ENCODE results near the gene PFN1.

DNA sequence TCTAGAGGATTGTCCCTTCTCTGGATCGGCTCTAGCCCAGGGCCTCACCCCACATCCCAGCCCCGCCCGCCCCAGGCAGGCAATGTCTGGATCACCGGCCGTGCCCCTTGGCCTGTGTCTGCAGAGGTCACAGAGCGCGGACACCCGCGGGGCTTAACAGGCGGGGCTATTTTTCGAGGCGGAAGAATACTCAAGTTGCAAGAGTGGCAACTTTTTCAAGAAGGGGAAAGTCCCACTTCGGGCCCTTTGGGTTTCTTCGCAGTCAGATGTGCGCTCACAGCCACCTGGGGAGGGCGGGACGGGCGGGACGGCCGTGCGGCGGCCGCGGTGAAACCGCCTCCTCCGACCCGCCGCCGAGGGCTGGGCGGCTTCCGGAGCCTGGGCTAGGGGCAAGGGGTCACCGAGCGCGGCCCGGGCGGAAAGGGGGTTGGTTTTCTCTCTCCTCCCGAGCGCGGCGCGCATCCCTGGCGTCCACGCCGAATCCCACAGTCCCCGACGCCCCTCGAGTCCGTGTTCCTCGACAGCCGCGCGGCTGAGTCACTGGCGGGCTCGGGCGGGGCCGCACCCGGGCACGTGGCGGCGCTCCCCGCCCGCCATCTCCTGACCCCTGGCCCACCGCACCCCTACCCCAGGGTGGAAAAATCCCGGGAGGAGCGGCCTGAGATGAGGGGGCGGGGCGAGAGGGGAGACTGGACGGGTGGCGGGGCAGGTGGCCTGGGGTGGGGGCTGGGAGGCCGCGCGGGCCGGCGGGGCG, 1.2 kb upstream of the PFN1 start:
- TF ChIP-seq, protein P1, sequence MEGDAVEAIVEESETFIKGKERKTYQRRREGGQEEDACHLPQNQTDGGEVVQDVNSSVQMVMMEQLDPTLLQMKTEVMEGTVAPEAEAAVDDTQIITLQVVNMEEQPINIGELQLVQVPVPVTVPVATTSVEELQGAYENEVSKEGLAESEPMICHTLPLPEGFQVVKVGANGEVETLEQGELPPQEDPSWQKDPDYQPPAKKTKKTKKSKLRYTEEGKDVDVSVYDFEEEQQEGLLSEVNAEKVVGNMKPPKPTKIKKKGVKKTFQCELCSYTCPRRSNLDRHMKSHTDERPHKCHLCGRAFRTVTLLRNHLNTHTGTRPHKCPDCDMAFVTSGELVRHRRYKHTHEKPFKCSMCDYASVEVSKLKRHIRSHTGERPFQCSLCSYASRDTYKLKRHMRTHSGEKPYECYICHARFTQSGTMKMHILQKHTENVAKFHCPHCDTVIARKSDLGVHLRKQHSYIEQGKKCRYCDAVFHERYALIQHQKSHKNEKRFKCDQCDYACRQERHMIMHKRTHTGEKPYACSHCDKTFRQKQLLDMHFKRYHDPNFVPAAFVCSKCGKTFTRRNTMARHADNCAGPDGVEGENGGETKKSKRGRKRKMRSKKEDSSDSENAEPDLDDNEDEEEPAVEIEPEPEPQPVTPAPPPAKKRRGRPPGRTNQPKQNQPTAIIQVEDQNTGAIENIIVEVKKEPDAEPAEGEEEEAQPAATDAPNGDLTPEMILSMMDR (IDR thresholded peaks at IDR 0.05), result no peak
- TF ChIP-seq POLR2A (IDR thresholded peaks at IDR 0.05), result peak in 1 of 4 donors; percentile 33
